ENCODE results near the gene ITPRID2.

The ITPRID2 gene

GRCh38 chr2:181892799-181893435 is 1.4 kb downstream of the ITPRID2 start:
- H3K4me3 ChIP-seq (ENCODE audit: insufficient read depth, low read length, poor library complexity, severe bottlenecking): peak overlapping the region; percentile 76
- H3K9me2 ChIP-seq (replicated peaks; ENCODE audit: insufficient read depth, low read length): no peaks in the 10 kb centered on the region
- TF ChIP-seq EZH2phosphoT487 (conservative IDR thresholded peaks at IDR 0.05; ENCODE audit: low read length) (no peak), CTCF (IDR thresholded peaks at IDR 0.05; ENCODE audit: insufficient read depth, low read length, poor library complexity, severe bottlenecking) (no peak)
- H2AFZ ChIP-seq (ENCODE audit: low read depth, low read length, severe bottlenecking): peak overlapping the region; percentile 96
- peaks cover 3% of the 10 kb centered on the region; the same call in 1 of the 2 replicates for H3K79me2 ChIP-seq (ENCODE audit: insufficient read depth, low read length)
- H3K27me3 ChIP-seq (ENCODE audit: low read length): no peaks in the 10 kb centered on the region
- H3K9me3 ChIP-seq (ENCODE audit: insufficient read depth, low read length): no peaks in the 10 kb centered on the region
- peaks cover 5% of the 10 kb centered on the region; the same call in 1 of the 2 replicates for H3F3A ChIP-seq (ENCODE audit: insufficient read depth)
- peak overlapping the region; percentile 77 for H3K4me2 ChIP-seq (ENCODE audit: low read depth, low read length, poor library complexity, severe bottlenecking)
- H3K36me3 ChIP-seq (ENCODE audit: low read length): peaks cover 6% of the 10 kb centered on the region
- no peak overlapping the region; the same call in 1 of the 2 replicates for H3K27ac ChIP-seq (ENCODE audit: low read depth, low read length)
- H3K9ac ChIP-seq (ENCODE audit: low read length): peak overlapping the region; percentile 94
- H4K20me1 ChIP-seq (ENCODE audit: low read depth, low read length): no peaks in the 10 kb centered on the region

- Histone ChIP-seq H3K9me2 (replicated peaks; ENCODE audit: insufficient read depth, low read length) (no peaks in the 10 kb centered on the region), H2AFZ (ENCODE audit: low read depth, low read length, severe bottlenecking) (no peak overlapping the region), H4K20me1 (ENCODE audit: low read depth, low read length) (no peaks in the 10 kb centered on the region), H3K4me3 (ENCODE audit: insufficient read depth, low read length, poor library complexity, severe bottlenecking) (no peak overlapping the region), H3K27me3 (ENCODE audit: low read length) (no peaks in the 10 kb centered on the region), H3K27ac (ENCODE audit: low read depth, low read length) (no peak overlapping the region), H3K79me2 (ENCODE audit: insufficient read depth, low read length) (peaks cover 3% of the 10 kb centered on the region; the same call in 1 of the 2 replicates), H3K9ac (ENCODE audit: low read length) (no peak overlapping the region), H3K36me3 (ENCODE audit: low read length) (peaks cover 15% of the 10 kb centered on the region), H3K9me3 (ENCODE audit: insufficient read depth, low read length) (no peaks in the 10 kb centered on the region), H3F3A (ENCODE audit: insufficient read depth) (peaks cover 5% of the 10 kb centered on the region; the same call in 1 of the 2 replicates), H3K4me2 (ENCODE audit: low read depth, low read length, poor library complexity, severe bottlenecking) (peak overlapping the region; percentile 77)
- TF ChIP-seq EZH2phosphoT487 (conservative IDR thresholded peaks at IDR 0.05; ENCODE audit: low read length): no peak
- TF ChIP-seq CTCF (IDR thresholded peaks at IDR 0.05; ENCODE audit: insufficient read depth, low read length, poor library complexity, severe bottlenecking): no peak
Measured at GRCh38 chr2:181894381-181894780, 2.9 kb downstream of the ITPRID2 start.

- no peak for TF ChIP-seq EZH2phosphoT487 (conservative IDR thresholded peaks at IDR 0.05; ENCODE audit: low read length)
- no peak for TF ChIP-seq CTCF (IDR thresholded peaks at IDR 0.05; ENCODE audit: insufficient read depth, low read length, poor library complexity, severe bottlenecking)
- H4K20me1 ChIP-seq (ENCODE audit: low read depth, low read length): no peaks in the 10 kb centered on the region
- H3F3A ChIP-seq (ENCODE audit: insufficient read depth): peaks cover 1% of the 10 kb centered on the region; the same call in 1 of the 2 replicates
- H3K36me3 ChIP-seq (ENCODE audit: low read length): peaks cover 22% of the 10 kb centered on the region
- H3K27me3 ChIP-seq (ENCODE audit: low read length): no peaks in the 10 kb centered on the region
- no peaks in the 10 kb centered on the region for H3K9me3 ChIP-seq (ENCODE audit: insufficient read depth, low read length)
- H3K79me2 ChIP-seq (ENCODE audit: insufficient read depth, low read length): peaks cover 3% of the 10 kb centered on the region; the same call in 1 of the 2 replicates
- H2AFZ ChIP-seq (ENCODE audit: low read depth, low read length, severe bottlenecking): no peak overlapping the region
- H3K27ac ChIP-seq (ENCODE audit: low read depth, low read length): no peak overlapping the region
- no peak overlapping the region for H3K4me3 ChIP-seq (ENCODE audit: insufficient read depth, low read length, poor library complexity, severe bottlenecking)
- no peak overlapping the region for H3K9ac ChIP-seq (ENCODE audit: low read length)
- H3K9me2 ChIP-seq (replicated peaks; ENCODE audit: insufficient read depth, low read length): no peaks in the 10 kb centered on the region
- H3K4me2 ChIP-seq (ENCODE audit: low read depth, low read length, poor library complexity, severe bottlenecking): no peak overlapping the region
Measured at GRCh38 chr2:181895818-181896217, 4.3 kb downstream of the ITPRID2 start.

Data from SU-DHL-6 (cell line).